HCEC 1CT (cell line): ENCODE data around the gene AMOTL2.

Experiments used
- DNase-seq: peaks from one replicate; pipeline ENCODE4 v3.0.0-alpha.2; 2017

Gene AMOTL2

DNA sequence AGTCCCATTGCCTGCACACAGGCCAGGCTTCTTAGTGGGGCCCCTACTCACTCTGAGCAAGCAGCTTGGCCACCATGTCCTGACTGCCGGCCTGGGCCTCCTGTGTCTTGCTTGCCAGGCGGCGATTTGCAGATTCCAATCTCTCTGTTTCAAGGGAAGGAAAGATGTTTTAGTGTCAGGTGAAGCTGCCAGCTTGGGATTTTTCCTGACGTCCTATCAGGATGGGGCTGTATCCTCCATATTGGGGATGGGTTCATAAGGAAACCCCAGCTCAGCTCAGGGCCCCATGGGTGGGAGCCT is 8.5 kb downstream of the AMOTL2 start:
- no peak for DNase-seq

GRCh38 chr3:134364936-134365765 is 9.1 kb downstream of the AMOTL2 start:
- no peak for DNase-seq

- peak; percentile 98 for DNase-seq
Measured at GRCh38 chr3:134364061-134364935, 9.9 kb downstream of the AMOTL2 start.

GRCh38 chr3:134363381-134363755 is 10.9 kb downstream of the AMOTL2 start:
- DNase-seq: no peak

- DNase-seq: no peak
Measured at GRCh38 chr3:134362670-134363380, 11.4 kb downstream of the AMOTL2 start.

DNA sequence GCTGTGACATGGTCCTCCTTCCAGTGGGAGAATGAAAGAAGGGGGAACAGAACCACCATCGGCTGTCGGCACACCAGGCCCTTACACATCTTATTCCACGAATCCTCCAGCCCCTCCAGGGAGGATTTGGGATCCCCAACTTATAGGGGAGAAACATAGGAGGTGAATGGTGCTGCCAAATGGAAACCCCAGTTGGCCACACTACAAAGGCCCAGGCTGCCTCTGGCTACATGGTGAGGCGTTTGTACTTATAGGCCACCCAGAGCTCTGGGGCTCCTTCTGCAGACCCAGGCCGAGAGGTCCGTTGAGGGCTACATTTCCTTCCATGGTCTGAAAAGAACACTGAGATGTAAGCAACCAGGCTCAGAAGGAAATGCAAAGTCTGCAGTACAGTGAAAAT is 12.0 kb downstream of the AMOTL2 start:
- no peak for DNase-seq

GRCh38 chr3:134361162-134361835 is 12.9 kb downstream of the AMOTL2 start:
- DNase-seq: no peak

- no peak for DNase-seq
Measured at GRCh38 chr3:134360046-134360445, 14.2 kb downstream of the AMOTL2 start.

- DNase-seq: no peak
Measured at GRCh38 chr3:134359121-134360010, 14.9 kb downstream of the AMOTL2 start.

- DNase-seq: peak; percentile 94
Measured at GRCh38 chr3:134357914-134358811, 16.1 kb downstream of the AMOTL2 start.

DNA sequence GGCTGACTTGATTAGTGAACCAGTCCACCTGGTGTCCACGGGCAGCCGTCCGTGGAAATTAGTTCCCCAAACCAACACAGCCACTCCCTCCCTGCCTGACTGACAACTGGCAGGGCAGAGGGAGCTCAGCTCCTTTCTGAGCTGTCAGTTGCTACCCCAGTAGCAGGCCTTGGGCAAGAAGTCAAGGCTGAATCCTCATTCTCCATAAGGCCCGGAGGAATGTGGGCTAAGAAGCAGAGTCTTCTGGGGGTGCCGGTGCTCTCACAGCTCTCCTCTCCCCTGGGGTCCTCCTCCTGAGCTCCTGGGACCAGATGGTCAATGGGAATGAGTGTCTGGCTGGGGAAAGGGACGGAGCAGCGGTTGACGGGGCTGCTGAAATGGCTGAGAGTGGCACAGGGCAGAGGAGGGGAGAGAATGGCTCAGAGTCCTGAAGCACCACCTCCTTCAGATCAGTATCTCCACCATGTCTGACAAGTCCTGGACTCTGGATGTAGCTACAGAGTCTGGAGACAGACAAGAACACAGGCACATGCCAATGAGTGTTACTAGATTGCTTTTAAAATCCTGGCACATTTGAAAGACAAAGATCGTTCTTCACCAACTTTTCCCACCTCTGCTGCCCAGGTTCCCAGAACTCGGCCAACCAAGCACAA is 16.9 kb downstream of the AMOTL2 start:
- DNase-seq: no peak

GRCh38 chr3:134356411-134357040 is 17.7 kb downstream of the AMOTL2 start:
- no peak for DNase-seq

- DNase-seq: no peak
Measured at GRCh38 chr3:134355416-134355815, 18.8 kb downstream of the AMOTL2 start.

DNA sequence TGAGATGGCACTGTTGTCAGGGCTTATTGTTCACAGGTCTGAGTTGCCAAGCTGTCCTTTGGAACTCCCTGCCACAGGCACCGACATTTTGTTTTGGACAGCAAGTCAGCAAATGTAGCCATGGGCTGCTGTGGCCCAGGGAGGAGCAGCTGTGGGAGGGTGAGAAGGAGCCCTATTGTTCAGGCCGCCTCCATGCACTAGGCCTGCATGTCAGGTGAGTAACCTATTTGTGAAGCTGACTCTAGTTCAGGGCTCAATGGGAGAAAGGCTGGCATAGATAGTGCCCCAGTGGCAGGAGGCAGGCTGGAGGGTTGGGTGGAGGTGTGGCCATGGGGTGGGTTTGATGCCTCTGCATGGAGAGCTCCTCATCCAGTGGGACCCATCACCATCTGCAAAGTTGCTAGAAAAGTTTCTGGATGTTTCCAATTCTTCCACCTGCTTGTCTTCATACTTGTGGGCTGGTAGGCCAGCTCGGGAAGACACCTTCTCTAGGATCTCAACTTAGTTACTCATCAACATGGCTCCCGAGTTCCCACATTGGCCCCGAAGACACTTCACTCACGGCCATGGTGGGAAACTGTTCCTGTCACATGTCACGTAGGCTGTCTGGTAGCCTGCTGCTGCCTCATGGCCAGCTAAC is 19.5 kb downstream of the AMOTL2 start:
- no peak for DNase-seq

GRCh38 chr3:134353831-134354611 is 20.2 kb downstream of the AMOTL2 start:
- DNase-seq: no peak

DNA sequence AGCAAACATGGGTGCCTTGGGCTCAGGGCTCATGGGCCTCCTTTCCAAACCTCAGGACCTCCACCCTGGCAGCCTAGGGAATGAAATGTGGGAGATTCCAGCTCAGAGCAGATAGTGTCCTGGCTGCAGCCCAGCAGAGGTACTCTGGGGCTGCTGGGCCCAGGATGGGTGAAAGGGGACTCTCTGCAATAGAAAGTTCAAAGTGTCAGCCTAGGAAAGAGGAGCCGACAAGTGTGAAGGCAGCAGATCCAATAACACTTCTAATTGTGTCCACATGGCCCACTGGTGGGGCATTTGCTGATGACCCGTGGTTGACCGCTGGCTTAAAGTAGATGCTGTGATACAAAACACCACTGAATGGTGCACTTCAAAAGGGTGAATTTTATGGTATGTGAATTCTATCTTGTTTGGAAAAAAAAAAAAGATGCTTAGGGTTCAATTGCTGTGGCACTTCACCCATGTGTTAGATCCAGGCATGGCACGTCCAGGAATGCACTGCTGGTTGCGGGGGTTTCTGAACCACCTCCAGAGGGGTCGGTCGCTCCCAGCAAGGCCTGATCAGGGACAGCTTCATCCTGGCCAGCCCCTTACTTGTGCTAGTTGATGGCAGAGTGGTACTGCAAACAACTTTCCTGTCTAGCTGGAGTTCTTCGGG is 20.9 kb downstream of the AMOTL2 start:
- no peak for DNase-seq

GRCh38 chr3:134352031-134352671 is 22.1 kb downstream of the AMOTL2 start:
- no peak for DNase-seq
